NT2/D1 (cell line): Measurements from ENCODE around the gene MRPS23.

Source experiments
- SUZ12 ChIP-seq: IDR thresholded peaks from 2 replicates; pipeline ENCODE4 v1.6.1; 2011; ENCODE audit not compliant: insufficient read length, insufficient read depth; ENCODE audit errors: extremely low read depth
- YY1 ChIP-seq: IDR thresholded peaks from 2 replicates; pipeline ENCODE4 v1.6.1; 2011; ENCODE audit not compliant: insufficient read length, insufficient read depth
- ZNF274 ChIP-seq: IDR thresholded peaks from 2 replicates; pipeline ENCODE4 v1.6.1; 2011; ENCODE audit warnings: mild to moderate bottlenecking, low read depth, low read length

DNA sequence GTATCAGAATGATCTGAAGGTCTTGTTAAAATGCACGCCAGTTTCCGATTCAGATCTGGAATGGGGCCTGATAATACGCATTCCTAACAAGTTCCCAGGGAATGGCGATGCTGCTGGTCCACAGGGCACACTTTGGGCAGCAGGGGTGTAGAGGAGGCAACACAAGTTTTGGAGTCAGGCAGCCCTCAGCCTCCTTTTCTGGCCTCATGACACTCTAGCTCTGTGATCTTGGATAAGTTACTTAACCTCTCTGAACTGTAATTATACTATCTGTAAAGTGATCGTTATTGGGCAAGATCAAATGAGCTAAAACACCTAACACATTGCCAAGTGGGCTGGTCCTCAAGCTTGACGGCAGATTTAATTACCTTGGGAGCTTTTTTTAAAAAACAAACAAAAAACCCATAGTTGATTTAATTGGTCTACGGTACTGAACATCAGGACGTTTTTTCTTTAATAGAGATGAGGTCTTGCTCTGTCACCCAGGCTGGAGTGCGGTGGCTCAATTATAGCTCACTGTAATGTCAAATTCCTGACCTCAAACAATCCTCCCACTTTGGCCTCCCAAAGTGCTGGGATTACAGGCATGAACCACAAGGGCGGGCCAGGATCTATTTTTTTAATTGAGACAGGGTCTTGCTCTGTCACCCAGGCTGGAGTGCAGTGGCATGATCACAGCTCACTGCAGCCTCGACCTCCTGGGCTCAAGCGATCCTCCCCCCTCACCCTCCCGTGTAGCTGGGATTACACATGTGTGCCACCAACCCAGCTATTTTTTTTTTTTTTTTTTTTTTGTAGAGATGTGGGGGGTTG, 10.0 kb upstream of the MRPS23 start:
- TF ChIP-seq SUZ12, result no peak
- TF ChIP-seq YY1, result no peak
- no peak for TF ChIP-seq ZNF274
